ENCODE results near the gene ZNF638.

Gene ZNF638

GRCh38 chr2:71298914-71299313, 32.7 kb upstream of the ZNF638 start:
- no peaks in the 10 kb centered on the region for H3K9me3 ChIP-seq (ENCODE audit: control insufficient read depth, insufficient read depth, low read depth, low read length)
- no peaks in the 10 kb centered on the region for H3K36me3 ChIP-seq (ENCODE audit: control insufficient read depth in 2 of 2, insufficient read depth in 1 of 2, low read length in 2 of 2)
- H3K27ac ChIP-seq (ENCODE audit: extremely low read depth, low read depth, low read length), result no peak overlapping the region
- ChIA-PET POLR2A (interaction anchor here (0.7 to 1.0 kb wide), 3 partner anchors 33 to 164 kb away, joined by 3 to 7 read pairs (median 4); partner anchors contain the start of genes PAIP2B and ZNF638), CTCF (interaction anchor here (0.6 to 5.2 kb wide), 28 partner anchors 9 to 231 kb away, joined by 3 to 94 read pairs (median 6); partner anchors contain the start of gene ZNF638)
- TF ChIP-seq ZNF112 (tag by site-specific recombination; IDR thresholded peaks at IDR 0.05) (no peak), ZNF121 (tag by site-specific recombination; IDR thresholded peaks at IDR 0.05) (0 out of 2 replicates have a peak, but pooled peaks have one; percentile 92)
- no peak overlapping the region for H3K4me3 ChIP-seq (ENCODE audit: low read depth, low read length)
- H3K4me1 ChIP-seq (ENCODE audit: control insufficient read depth, insufficient read depth, low read length), result no peaks in the 10 kb centered on the region

DNA sequence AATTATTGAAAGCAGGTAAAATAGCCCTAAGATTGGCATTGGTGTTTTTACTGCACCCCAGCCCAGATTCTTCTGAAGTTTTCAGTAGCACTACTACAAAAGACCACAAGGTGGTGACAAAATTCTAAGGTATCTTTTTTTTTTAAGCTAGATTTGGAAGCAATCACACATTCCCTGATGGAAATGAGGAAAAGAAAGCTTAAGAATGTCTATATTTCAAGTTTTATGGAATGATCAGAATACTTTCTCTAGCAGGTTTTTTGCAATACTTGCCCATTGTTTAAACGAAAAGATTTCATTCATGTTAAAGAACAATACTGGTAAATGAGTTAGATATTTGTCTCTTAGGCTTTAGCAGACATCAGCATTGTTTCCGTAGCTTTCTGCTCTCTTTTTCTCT, 32.1 kb upstream of the ZNF638 start:
- Histone ChIP-seq H3K9me3 (ENCODE audit: control insufficient read depth, insufficient read depth, low read depth, low read length) (no peaks in the 10 kb centered on the region), H3K4me3 (ENCODE audit: low read depth, low read length) (no peak overlapping the region), H3K27ac (ENCODE audit: extremely low read depth, low read depth, low read length) (no peak overlapping the region), H3K4me1 (ENCODE audit: control insufficient read depth, insufficient read depth, low read length) (no peaks in the 10 kb centered on the region), H3K36me3 (ENCODE audit: control insufficient read depth in 2 of 2, insufficient read depth in 1 of 2, low read length in 2 of 2) (no peaks in the 10 kb centered on the region)
- ChIA-PET POLR2A (interaction anchor here (0.6 to 1.6 kb wide), 6 partner anchors 23 to 211 kb away, joined by 3 to 7 read pairs (median 4); partner anchors contain the start of genes PAIP2B and ZNF638), CTCF (interaction anchor here (0.6 to 5.2 kb wide), 40 partner anchors 8 to 1707 kb away, joined by 3 to 94 read pairs (median 4); partner anchors contain the start of gene ZNF638)
- TF ChIP-seq ZSCAN23 (tag by site-specific recombination; IDR thresholded peaks at IDR 0.05) (no peak), ZNF654 (tag by site-specific recombination; IDR thresholded peaks at IDR 0.05; ENCODE audit: low read depth) (peak; percentile 58)

GRCh38 chr2:71303849-71304248, 27.7 kb upstream of the ZNF638 start:
- POLR2A ChIA-PET, result no interaction called here
- no peaks in the 10 kb centered on the region for H3K9me3 ChIP-seq (ENCODE audit: control insufficient read depth, insufficient read depth, low read depth, low read length)
- no peaks in the 10 kb centered on the region for H3K4me1 ChIP-seq (ENCODE audit: control insufficient read depth, insufficient read depth, low read length)
- no peak overlapping the region for H3K27ac ChIP-seq (ENCODE audit: extremely low read depth, low read depth, low read length)
- H3K4me3 ChIP-seq (ENCODE audit: low read depth, low read length), result no peak overlapping the region
- TF ChIP-seq, protein P1, sequence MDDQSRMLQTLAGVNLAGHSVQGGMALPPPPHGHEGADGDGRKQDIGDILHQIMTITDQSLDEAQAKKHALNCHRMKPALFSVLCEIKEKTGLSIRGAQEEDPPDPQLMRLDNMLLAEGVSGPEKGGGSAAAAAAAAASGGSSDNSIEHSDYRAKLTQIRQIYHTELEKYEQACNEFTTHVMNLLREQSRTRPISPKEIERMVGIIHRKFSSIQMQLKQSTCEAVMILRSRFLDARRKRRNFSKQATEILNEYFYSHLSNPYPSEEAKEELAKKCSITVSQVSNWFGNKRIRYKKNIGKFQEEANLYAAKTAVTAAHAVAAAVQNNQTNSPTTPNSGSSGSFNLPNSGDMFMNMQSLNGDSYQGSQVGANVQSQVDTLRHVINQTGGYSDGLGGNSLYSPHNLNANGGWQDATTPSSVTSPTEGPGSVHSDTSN (CRISPR knock-in tag; IDR thresholded peaks at IDR 0.05), result no peak
- H3K36me3 ChIP-seq (ENCODE audit: control insufficient read depth in 2 of 2, insufficient read depth in 1 of 2, low read length in 2 of 2), result no peaks in the 10 kb centered on the region
- CTCF ChIA-PET, result interaction anchor here (1.0 to 2.7 kb wide), 2 partner anchors 8 to 207 kb away, joined by 4 to 8 read pairs; no protein-coding TSS in a partner anchor

DNA sequence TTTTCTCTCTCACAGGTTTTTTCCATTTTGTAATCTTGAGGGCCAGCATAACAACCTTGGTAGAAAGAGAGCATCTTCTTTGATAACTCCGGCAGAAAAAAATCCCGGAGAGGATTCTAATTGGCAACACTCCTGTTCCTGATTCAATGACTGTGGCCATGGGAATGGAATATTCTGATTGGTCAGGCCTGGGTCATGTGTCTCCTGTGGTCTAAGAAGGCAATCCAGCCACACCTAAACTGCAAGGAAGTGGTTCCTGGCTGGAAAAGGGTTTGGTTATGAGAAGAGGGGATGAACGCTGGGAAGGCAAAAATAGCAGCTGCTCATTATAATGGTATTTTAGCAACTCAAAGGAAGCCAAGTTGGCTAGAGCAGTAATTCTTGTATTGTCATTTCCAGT, 24.8 kb upstream of the ZNF638 start:
- H3K36me3 ChIP-seq (ENCODE audit: control insufficient read depth in 2 of 2, insufficient read depth in 1 of 2, low read length in 2 of 2), result no peaks in the 10 kb centered on the region
- CTCF ChIA-PET, result no interaction called here
- POLR2A ChIA-PET, result no interaction called here

More for the DNA sequence above, 24.8 kb upstream of the ZNF638 start:
- no peaks in the 10 kb centered on the region for H3K9me3 ChIP-seq (ENCODE audit: control insufficient read depth, insufficient read depth, low read depth, low read length)
- H3K27ac ChIP-seq (ENCODE audit: extremely low read depth, low read depth, low read length), result no peak overlapping the region
- no peaks in the 10 kb centered on the region for H3K4me1 ChIP-seq (ENCODE audit: control insufficient read depth, insufficient read depth, low read length)
- no peak overlapping the region for H3K4me3 ChIP-seq (ENCODE audit: low read depth, low read length)
- no peak for TF ChIP-seq ZNF76 (tag by site-specific recombination; IDR thresholded peaks at IDR 0.05; ENCODE audit: borderline replicate concordance, low read depth)
- no peak for TF ChIP-seq ZNF280C (tag by site-specific recombination; IDR thresholded peaks at IDR 0.05)
- TF ChIP-seq ZNF701 (tag by site-specific recombination; IDR thresholded peaks at IDR 0.05), result no peak
- no peak for TF ChIP-seq ZNF48 (tag by site-specific recombination; IDR thresholded peaks at IDR 0.05)
- TF ChIP-seq ZNF513 (tag by site-specific recombination; IDR thresholded peaks at IDR 0.05), result no peak
- no peak for TF ChIP-seq ZNF548 (tag by site-specific recombination; IDR thresholded peaks at IDR 0.05)
- TF ChIP-seq ZNF433 (tag by site-specific recombination; IDR thresholded peaks at IDR 0.05; ENCODE audit: low read depth), result no peak
- TF ChIP-seq ZNF664 (tag by site-specific recombination; IDR thresholded peaks at IDR 0.05), result no peak
- no peak for TF ChIP-seq ZNF350 (tag by site-specific recombination; IDR thresholded peaks at IDR 0.05)
- TF ChIP-seq ZNF114 (tag by site-specific recombination; IDR thresholded peaks at IDR 0.05), result no peak
- TF ChIP-seq ZNF830 (tag by site-specific recombination; IDR thresholded peaks at IDR 0.05; ENCODE audit: low read depth), result no peak
- no peak for TF ChIP-seq ZFHX2 (tag by site-specific recombination; conservative IDR thresholded peaks at IDR 0.05)
- no peak for TF ChIP-seq KLF8 (tag by site-specific recombination; IDR thresholded peaks at IDR 0.05)
- no peak for TF ChIP-seq ZNF157 (tag by site-specific recombination; IDR thresholded peaks at IDR 0.05)
- TF ChIP-seq SCRT2 (tag by site-specific recombination; IDR thresholded peaks at IDR 0.05), result no peak
